Activated CD8-positive, alpha-beta memory T cell treated with anti-CD3 and anti-CD28 coated beads, Interleukin-2, amount 50 U/mL, for 1 hour (primary cell): ENCODE measurements around the gene COCH.
"Not testable (repeated sequence)": the region's sequence is repeated elsewhere in the genome, so short reads cannot be mapped to it uniquely, and the experiment has no call there.

Experiments
- DNase-seq: peaks from one replicate; pipeline ENCODE4 v3.0.0-alpha.2; 2020; ENCODE audit errors: extremely low read depth

The COCH gene

GRCh38 chr14:30925254-30925653, 50.9 kb downstream of the COCH start:
- DNase-seq: no peak

GRCh38 chr14:30928462-30928861, 54.1 kb downstream of the COCH start:
- no peak for DNase-seq

- DNase-seq: not testable (repeated sequence)
Observed at GRCh38 chr14:30933937-30934336, 59.6 kb downstream of the COCH start.

DNA sequence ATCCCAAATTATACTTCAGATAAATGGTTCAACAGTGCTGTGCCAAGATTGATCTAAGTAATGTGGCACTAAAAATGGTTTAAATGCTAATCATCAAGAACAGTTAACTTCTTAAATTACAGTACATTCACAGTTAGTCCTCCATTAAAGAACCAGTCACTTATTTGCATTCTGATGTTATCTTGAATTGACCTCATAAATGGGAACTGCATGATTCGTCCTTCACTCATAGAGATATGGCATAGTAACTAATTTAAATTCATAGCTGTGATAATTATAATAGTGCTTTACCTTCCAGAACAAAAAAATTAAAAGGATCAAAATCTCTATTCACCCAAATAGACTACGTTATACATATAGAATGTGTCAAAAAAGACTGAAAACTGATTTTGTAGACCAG, 61.1 kb downstream of the COCH start:
- no peak for DNase-seq

DNA sequence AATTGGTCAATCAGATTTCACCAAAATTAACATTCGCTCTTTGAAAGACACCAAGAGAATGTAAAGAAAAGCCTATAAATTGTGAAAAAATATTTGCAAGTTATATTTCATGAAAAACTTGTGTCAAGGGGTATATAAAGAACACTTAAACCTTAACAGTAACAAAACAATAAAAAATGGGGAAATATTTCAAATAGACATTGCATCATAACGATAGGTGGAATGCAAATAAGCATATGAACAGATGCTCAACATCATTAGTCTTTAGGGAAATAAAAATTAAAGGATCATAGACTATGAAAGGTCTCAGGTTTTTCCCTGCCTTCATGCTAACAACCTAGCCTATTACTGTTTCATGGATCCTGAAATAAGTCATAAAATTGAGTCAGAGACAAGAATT, 64.3 kb downstream of the COCH start:
- DNase-seq: no peak
